Activated B cell treated with CpG ODN at 0.5 μM for 24 hours (primary cell): Measurements from ENCODE around the gene ALLC. TPM values are rescaled to one million over a fixed set of nuclear protein-coding genes. Genes with fewer than 3 reads are reported as not detected.

ENCODE experiments used
- ATAC-seq: fragments of 200-7000 bp; cut with Tn5 transposase; one replicate; pipeline ENCODE4 v1.10.0; 2021; ENCODE audit warnings: low read depth, mild to moderate bottlenecking, moderate library complexity
- CTCF ChIA-PET: fragments of 350-600 bp; sonication (Branson Sonifier 250); formaldehyde crosslinking; loops from one replicate; lab custom pipeline; 2021; ENCODE audit warnings: antibody characterized with exemption; lab: Charles Lee
- POLR2A ChIA-PET: fragments of 350-600 bp; sonication (Branson Sonifier 250); formaldehyde crosslinking; loops from one replicate; lab custom pipeline; 2021; ENCODE audit warnings: antibody characterized with exemption; lab: Charles Lee
- DNase-seq: peaks from one replicate; pipeline ENCODE4 v3.0.0; 2022
- H3K27ac Mint-ChIP-seq: one replicate; pipeline ENCODE4 v1.8.0; 2020; ENCODE audit warnings: mixed read lengths
- H3K27me3 Mint-ChIP-seq: one replicate; pipeline ENCODE4 v1.8.0; 2021; ENCODE audit warnings: mixed read lengths
- H3K36me3 Mint-ChIP-seq: one replicate; pipeline ENCODE4 v1.8.0; 2021; ENCODE audit warnings: low read depth, mixed read lengths
- H3K4me1 Mint-ChIP-seq: one replicate; pipeline ENCODE4 v1.8.0; 2021; ENCODE audit warnings: mixed read lengths
- H3K4me3 Mint-ChIP-seq: one replicate; pipeline ENCODE4 v1.8.0; 2020; ENCODE audit warnings: mild to moderate bottlenecking, mixed read lengths
- H3K9me3 Mint-ChIP-seq: one replicate; pipeline ENCODE4 v1.8.0; 2020; ENCODE audit warnings: mixed read lengths
- intact Hi-C: fragments of 100-400 bp; cut with micrococcal nuclease; formaldehyde crosslinking; loops from one replicate; pipeline ENCODE4 v1.15.1; 2024
- total RNA-seq: library from RNA; stranded (reverse); gene quantifications from 2 replicates; pipeline ENCODE4 v1.2.3, GENCODE V29; 2022
- TF ChIP-seq, protein P1 (sequence below): fragments of 200-600 bp; IDR thresholded peaks from one replicate; pipeline ENCODE4 v1.8.0; 2022; ENCODE audit warnings: antibody characterized with exemption, mild to moderate bottlenecking

ALLC gene
- total RNA-seq, 1 donor from 2014 or later = not detected

DNA sequence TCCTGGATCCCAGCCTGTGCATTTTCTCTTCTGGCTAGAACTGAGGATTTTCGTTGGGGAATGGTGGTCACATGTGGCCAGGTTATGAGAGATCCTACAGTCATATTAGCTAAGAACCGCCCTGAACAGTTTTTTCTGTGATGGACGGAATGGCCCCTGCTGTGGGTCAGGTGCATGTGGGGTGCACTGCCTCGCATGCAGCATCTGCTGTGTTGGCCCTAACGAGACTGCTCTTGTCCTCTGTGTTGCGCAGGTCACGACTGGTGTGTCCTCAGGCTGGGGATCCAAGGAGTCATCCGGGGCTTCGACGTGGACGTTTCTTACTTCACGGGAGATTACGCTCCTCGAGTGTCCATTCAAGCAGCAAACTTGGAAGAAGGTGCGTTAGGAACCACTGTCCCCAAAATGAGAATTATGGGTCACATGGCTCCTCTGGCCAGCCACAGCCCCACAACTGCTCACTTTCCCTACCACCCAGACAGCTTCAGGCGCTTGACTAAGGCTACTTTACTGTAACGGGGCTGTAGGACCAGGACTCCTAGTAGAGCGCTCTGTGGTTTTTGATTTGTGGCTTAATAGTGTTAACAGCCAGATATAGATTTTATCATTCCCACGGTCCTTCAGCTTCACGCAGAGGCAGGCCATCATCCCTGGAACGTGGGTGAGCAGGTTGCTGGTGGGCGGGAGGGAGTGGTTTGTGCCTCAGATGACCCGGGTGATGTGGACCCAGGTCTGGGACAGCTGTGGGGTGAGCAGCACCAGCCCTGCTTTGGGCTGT, 21.8 kb downstream of the ALLC start:
- ChIA-PET CTCF (no interaction called here), POLR2A (no interaction called here)
- Mint-ChIP-seq H3K27ac (no peak overlapping the region), H3K36me3 (no peaks in the 10 kb centered on the region), H3K27me3 (peaks cover 2% of the 10 kb centered on the region), H3K9me3 (no peaks in the 10 kb centered on the region), H3K4me1 (no peaks in the 10 kb centered on the region), H3K4me3 (no peak overlapping the region)
- DNase-seq = no peak
- TF ChIP-seq, protein P1, sequence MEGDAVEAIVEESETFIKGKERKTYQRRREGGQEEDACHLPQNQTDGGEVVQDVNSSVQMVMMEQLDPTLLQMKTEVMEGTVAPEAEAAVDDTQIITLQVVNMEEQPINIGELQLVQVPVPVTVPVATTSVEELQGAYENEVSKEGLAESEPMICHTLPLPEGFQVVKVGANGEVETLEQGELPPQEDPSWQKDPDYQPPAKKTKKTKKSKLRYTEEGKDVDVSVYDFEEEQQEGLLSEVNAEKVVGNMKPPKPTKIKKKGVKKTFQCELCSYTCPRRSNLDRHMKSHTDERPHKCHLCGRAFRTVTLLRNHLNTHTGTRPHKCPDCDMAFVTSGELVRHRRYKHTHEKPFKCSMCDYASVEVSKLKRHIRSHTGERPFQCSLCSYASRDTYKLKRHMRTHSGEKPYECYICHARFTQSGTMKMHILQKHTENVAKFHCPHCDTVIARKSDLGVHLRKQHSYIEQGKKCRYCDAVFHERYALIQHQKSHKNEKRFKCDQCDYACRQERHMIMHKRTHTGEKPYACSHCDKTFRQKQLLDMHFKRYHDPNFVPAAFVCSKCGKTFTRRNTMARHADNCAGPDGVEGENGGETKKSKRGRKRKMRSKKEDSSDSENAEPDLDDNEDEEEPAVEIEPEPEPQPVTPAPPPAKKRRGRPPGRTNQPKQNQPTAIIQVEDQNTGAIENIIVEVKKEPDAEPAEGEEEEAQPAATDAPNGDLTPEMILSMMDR = no peak
- intact Hi-C loops = no loop called here
- no peak for ATAC-seq

DNA sequence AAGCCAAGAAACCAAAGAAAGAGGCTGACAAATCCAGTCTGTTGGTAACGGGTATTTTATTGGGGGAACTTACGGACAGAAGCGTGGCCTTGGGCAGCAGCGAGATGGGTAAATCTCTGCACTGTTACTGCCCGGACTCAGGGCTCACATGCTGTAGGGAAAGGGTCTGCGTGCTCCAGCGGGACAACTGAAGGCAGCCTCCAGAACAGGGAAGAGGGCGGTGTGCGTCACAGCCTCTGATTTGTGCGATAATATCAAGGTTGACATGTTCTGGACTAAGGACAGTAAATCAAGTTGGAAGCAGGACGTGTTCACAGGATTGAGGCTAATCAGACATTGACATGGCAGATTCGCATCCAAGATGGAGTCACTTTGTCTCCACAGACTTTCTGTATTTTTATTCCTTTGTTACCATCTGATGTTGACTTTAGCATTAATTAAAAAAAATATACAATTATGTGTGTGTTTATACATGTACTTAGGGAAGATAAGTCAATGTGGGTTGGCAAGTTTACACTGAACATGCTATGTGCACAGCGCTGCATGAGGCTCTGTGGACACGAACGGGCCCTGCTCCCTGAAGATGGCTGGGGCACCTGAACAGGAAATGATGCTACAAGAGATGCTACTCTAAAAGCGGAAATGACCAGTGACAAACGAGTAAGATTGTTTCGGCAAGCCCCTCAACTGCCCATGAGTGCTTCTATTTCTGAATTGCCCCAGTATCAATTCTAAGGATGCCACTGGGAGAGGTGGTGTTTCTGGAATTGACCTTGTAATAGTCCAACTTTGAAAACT, 22.7 kb downstream of the ALLC start:
- DNase-seq (no peak), ATAC-seq (no peak)
- Mint-ChIP-seq H3K36me3 (no peaks in the 10 kb centered on the region), H3K27me3 (peaks cover 2% of the 10 kb centered on the region), H3K4me3 (no peak overlapping the region), H3K4me1 (no peaks in the 10 kb centered on the region), H3K27ac (no peak overlapping the region), H3K9me3 (no peaks in the 10 kb centered on the region)
- intact Hi-C loops = no loop called here
- POLR2A ChIA-PET = no interaction called here
- TF ChIP-seq, protein P1 = no peak
- CTCF ChIA-PET = no interaction called here

DNA sequence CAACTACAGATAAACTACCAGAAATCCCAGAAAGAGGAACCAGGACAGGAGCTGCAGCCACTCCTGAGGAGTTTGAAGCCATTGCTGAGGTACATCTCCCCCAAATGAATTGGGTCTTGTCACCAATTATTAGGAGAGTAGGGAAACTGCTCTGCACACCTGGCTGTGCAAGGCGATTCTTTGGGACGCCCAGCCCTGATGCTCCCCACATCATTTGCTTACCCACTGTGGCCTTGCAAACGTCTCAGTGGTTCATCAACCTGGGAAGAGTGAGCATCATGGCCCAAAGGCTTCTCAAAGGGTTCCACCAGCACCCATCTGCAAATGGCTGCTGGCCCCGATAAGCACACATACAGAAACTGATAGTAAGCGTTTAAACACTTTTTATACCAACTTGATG, 23.6 kb downstream of the ALLC start:
- Mint-ChIP-seq H3K4me3 (no peak overlapping the region), H3K9me3 (no peaks in the 10 kb centered on the region), H3K36me3 (no peaks in the 10 kb centered on the region), H3K27ac (no peak overlapping the region), H3K4me1 (no peaks in the 10 kb centered on the region), H3K27me3 (peaks cover 4% of the 10 kb centered on the region)
- intact Hi-C loops = no loop called here
- DNase-seq (no peak), ATAC-seq (no peak)
- TF ChIP-seq, protein P1 = no peak
- ChIA-PET CTCF (no interaction called here), POLR2A (no interaction called here)

DNA sequence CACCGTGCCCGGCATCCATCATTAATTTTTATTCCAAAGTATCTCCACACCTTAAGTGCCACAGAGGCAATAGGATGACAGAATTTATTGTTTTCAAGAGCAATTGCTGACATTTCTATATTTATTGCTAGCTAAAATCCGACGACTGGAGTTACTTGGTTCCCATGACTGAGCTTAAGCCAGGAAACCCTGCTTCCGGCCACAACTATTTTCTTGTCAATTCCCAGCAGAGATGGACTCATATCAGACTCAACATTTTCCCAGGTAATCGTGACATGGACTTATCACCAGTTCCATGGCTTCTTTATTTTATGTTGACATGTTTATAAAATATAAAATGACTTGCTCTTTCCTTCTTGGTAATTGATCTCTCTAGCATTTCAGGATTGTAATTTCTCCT, 24.8 kb downstream of the ALLC start:
- TF ChIP-seq, protein P1 = no peak
- intact Hi-C loops = no loop called here
- no peaks in the 10 kb centered on the region for H3K9me3 Mint-ChIP-seq
- ChIA-PET POLR2A (no interaction called here), CTCF (no interaction called here)
- H3K36me3 Mint-ChIP-seq = no peaks in the 10 kb centered on the region
- no peak overlapping the region for H3K4me3 Mint-ChIP-seq
- H3K27ac Mint-ChIP-seq = no peak overlapping the region
- no peak for ATAC-seq
- DNase-seq = no peak
- H3K27me3 Mint-ChIP-seq = peaks cover 10% of the 10 kb centered on the region
- no peaks in the 10 kb centered on the region for H3K4me1 Mint-ChIP-seq

DNA sequence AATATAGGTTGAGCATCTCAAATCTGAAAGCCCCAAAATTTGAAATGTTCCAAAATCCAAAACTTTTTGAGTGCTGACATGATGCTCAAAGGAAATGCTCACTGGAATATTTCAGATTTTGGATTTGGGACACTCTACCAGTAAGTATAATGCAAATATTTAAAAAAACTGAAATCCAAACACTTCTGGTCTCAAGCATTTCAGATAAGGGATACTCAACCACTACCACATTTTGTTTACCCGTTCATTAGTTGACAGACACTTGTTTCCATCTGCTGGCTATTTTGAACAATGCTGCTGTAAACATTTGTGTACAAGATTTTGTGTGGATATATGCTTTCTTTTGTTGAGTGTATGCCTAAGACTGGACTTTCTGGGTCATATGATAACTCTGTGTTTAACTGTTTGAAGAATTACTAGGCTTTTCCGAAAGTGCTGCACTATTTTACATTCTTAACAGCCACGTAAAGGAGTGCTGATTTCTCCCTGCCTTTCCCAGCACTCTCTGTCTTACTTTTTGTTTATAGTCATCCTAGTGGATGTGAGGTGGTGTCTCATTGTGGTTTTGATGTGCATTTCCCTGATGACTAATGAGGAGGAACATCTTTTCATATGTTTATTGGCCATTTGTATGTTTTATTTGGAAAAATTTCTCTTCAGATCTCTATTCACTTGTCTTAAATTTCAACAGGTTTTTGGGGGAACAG, 25.9 kb downstream of the ALLC start:
- no peaks in the 10 kb centered on the region for H3K36me3 Mint-ChIP-seq
- ATAC-seq (no peak), DNase-seq (no peak)
- no peak overlapping the region for H3K27ac Mint-ChIP-seq
- H3K9me3 Mint-ChIP-seq = no peaks in the 10 kb centered on the region
- H3K4me3 Mint-ChIP-seq = no peak overlapping the region
- intact Hi-C loops = no loop called here
- H3K27me3 Mint-ChIP-seq = peaks cover 10% of the 10 kb centered on the region
- ChIA-PET POLR2A (no interaction called here), CTCF (no interaction called here)
- TF ChIP-seq, protein P1 = no peak
- H3K4me1 Mint-ChIP-seq = no peaks in the 10 kb centered on the region
